Epithelial cell of esophagus (primary cell): Measurements from ENCODE around the gene RAP1A.

Experiments used
- DNase-seq: peaks from one replicate; pipeline ENCODE4 v3.0.0; 2010; ENCODE audit warnings: low read depth
- H3K4me3 ChIP-seq: 2 replicates; pipeline ENCODE4 v1.5.1; 2011; ENCODE audit warnings: mild to moderate bottlenecking, low read length, control low read depth
- TF ChIP-seq, protein P1 (sequence below): IDR thresholded peaks from 2 replicates; pipeline ENCODE4 v1.5.1; 2011; ENCODE audit warnings: low read depth, mild to moderate bottlenecking, low read length, control low read depth, inconsistent platforms; ENCODE audit not compliant: insufficient read depth; ENCODE audit errors: missing control alignments

Gene RAP1A

DNA sequence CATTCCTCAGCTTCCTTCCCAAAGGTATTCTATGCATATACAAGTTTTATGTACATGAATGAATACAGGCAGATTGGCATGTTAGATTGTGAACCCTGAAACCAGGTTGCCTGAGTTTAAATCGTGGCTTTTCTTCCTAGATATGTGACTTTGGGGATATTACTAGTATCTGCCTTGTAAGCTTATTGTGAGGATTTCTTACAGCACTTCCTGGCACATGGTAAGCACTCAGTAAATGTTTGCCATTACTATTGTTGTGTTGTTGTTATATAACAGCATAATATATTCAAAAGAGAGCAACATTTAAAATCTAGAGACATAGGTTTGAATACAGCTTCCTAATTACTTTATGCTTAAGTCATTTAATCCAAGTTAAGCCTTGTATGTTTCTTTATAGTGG, 45.1 kb downstream of the RAP1A start:
- no peak for DNase-seq
- TF ChIP-seq, protein P1, sequence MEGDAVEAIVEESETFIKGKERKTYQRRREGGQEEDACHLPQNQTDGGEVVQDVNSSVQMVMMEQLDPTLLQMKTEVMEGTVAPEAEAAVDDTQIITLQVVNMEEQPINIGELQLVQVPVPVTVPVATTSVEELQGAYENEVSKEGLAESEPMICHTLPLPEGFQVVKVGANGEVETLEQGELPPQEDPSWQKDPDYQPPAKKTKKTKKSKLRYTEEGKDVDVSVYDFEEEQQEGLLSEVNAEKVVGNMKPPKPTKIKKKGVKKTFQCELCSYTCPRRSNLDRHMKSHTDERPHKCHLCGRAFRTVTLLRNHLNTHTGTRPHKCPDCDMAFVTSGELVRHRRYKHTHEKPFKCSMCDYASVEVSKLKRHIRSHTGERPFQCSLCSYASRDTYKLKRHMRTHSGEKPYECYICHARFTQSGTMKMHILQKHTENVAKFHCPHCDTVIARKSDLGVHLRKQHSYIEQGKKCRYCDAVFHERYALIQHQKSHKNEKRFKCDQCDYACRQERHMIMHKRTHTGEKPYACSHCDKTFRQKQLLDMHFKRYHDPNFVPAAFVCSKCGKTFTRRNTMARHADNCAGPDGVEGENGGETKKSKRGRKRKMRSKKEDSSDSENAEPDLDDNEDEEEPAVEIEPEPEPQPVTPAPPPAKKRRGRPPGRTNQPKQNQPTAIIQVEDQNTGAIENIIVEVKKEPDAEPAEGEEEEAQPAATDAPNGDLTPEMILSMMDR, result no peak
- H3K4me3 ChIP-seq, result no peak overlapping the region

GRCh38 chr1:111665497-111665896, 45.9 kb downstream of the RAP1A start:
- H3K4me3 ChIP-seq, result no peak overlapping the region
- DNase-seq, result no peak
- TF ChIP-seq, protein P1, result no peak

- H3K4me3 ChIP-seq, result no peak overlapping the region
- TF ChIP-seq, protein P1, result no peak
- no peak for DNase-seq
These were observed 47.2 kb downstream of the RAP1A start for GRCh38 chr1:111666828-111667227.

DNA sequence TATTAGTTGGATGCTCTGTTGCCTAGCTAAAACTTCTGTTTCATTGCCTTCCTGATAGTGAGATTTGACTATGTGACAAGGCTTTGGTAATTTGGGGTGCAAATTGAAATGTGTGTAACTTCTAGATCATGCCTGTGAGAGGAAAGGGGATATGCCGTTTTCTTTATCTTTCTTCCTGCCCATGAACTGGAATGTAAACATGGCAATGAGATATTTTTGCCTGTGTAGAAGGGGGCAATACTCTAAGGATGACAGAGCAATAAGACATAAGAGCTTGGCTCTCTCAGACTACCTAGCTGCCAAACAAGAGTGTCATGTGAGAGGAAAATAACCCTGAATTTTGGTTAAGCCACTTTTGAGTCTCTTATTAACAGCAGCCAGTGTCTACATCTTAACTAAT, 49.7 kb downstream of the RAP1A start:
- DNase-seq, result no peak
- TF ChIP-seq, protein P1, result no peak

DNA sequence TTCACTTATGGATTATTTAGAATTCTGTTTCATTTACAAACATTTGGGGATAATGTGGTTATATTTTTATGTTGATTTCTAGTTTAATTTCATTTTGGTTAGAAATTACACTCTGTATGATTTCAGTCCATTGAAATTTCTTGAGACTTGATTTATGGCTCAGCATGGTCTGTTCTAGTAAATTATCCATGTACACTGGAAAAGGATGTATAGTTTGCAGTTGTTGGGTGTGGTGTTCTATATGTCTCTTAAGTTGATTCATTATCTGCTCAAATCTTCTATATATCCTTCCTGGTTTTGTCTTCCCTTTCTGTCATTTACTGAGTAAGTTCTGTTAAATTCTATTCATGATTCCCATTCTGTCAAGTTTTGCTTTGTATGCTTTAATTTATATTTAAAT, 52.3 kb downstream of the RAP1A start:
- no peak for DNase-seq
- H3K4me3 ChIP-seq, result no peak overlapping the region
- TF ChIP-seq, protein P1, result no peak

More for the DNA sequence above, 49.7 kb downstream of the RAP1A start:
- no peak overlapping the region for H3K4me3 ChIP-seq

DNA sequence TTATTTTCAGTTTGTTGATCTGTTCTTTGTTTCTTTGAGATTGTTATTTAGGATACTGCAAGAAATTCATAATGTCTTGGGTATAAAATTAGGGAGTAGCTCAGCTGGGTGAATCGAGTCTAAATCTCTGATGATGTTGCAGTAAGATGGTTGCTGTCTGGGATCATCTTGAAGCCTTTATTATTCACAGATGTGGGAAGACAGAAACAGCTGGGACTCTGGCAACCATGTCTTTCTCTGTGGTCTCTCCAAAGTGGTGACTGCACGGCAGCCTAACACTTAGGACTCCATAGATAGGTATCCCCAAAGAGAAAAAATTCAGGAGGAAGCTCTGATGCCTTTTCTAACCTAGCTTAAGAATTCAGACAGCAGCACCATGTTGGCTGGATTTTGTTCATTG, 52.7 kb downstream of the RAP1A start:
- H3K4me3 ChIP-seq, result no peak overlapping the region
- TF ChIP-seq, protein P1, result no peak
- DNase-seq, result no peak

DNA sequence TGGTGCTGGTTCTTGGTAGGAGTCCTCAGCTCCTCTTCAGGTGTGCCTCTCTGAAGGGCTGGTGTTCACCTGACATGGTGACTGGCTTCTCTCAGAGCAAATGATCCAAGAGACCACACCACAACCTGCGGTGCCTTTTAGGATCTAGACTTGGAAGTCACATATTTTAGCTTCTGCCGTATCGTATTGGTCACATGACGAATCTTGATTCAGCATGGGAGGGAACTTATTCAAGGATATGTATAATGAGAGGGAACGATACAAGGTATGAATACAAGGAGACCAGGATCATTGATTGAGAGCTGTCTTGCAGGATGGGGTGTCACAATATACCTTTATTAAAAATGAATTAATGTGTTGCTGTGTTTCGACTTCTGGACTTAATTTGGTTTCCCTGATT, 58.0 kb downstream of the RAP1A start:
- H3K4me3 ChIP-seq, result no peak overlapping the region
- DNase-seq, result no peak
- TF ChIP-seq, protein P1, result no peak
